ENCODE results near the gene SLC26A11.

The SLC26A11 gene

DNA sequence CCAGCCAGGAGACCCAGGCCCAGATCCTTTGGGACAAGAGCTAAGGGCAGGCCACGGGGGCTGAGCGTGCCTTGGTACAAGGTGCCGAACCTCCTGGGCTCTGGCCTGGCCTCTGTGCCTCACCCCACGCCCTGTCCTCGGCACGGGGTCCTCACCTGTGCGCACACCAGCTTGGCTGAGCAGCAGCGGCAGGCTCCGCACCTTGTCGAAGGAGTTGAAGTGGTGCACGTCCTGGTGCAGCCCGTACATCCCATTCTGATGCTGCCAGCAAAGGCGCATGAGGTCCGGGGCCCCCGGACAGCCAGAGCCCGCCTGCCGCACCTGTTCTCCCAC is 5.4 kb upstream of the SLC26A11 start:
- Histone ChIP-seq H3K79me2 (ENCODE audit: control insufficient read depth, low read length) (no peaks in the 10 kb centered on the region), H4K20me1 (ENCODE audit: control insufficient read depth, insufficient read depth, low read depth, low read length) (0 out of 2 replicates have a peak, but pooled peaks cover 1% of the 10 kb centered on the region), H3K9me2 (replicated peaks; ENCODE audit: control insufficient read depth, low read length) (no peaks in the 10 kb centered on the region), H3K27ac (ENCODE audit: low read depth, low read length) (no peak overlapping the region), H3K4me1 (ENCODE audit: control insufficient read depth, low read length) (peaks cover 15% of the 10 kb centered on the region), H3K4me2 (ENCODE audit: low read length) (no peak overlapping the region), H3K9me3 (ENCODE audit: control insufficient read depth, insufficient read depth, low read length) (no peaks in the 10 kb centered on the region), H3K27me3 (ENCODE audit: control insufficient read depth, low read length) (peaks cover 3% of the 10 kb centered on the region), H3F3A (ENCODE audit: control insufficient read depth, insufficient read depth) (no peaks in the 10 kb centered on the region), H3K36me3 (ENCODE audit: control insufficient read depth, low read length) (no peaks in the 10 kb centered on the region), H3K4me3 (ENCODE audit: low read length) (no peak overlapping the region)
- TF ChIP-seq CTCF (IDR thresholded peaks at IDR 0.05; ENCODE audit: low read depth, low read length, poor library complexity, severe bottlenecking) (no peak), EZH2phosphoT487 (IDR thresholded peaks at IDR 0.05; ENCODE audit: borderline replicate concordance, low read length) (no peak)

DNA sequence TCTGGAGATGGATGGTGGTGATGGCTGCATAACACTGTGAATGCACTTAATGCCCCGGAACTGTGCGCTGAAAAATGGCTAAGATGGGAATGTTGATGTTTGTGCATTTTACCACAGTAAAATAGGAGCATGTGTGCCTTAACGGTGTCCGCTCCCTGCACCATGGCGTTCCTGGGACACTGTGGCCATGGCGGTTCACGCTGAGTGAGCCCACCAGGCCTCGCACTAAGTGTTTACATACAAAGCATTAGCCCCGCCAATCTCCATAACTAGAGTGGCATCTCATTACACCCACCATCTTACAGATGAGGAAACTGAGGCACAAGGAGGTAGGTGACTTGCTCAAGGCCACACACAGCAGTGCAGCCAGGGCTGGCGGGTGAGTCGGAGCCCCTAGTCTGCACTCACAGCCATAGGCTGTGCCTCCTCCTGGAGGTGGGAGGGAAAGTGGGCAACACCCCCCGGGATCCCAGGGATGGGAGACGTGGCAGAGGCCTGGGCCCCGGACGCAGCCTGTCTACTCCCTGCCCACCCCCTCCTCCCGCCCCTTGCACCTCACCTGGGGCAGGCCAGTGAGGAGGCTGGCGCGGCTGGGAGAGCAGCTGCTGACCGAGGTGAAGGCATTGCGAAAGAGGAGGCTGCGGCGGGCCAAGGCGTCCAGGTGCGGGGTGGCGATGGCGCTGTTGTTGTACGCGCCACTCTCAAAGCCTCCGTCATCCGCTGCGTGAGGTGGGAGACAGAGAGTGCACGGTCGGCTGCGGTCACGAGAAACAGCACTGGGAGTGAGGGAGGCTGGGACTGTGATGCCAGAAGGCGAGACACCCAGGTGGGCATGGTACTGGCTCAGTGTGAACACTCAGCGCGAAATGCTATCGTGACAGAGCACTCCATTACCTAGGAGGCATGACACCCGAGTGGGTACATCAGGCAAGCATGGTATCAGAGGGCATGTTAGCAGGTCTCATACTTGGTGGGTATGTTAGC is 3.5 kb upstream of the SLC26A11 start:
- Histone ChIP-seq H3K9me3 (ENCODE audit: control insufficient read depth, insufficient read depth, low read length) (no peaks in the 10 kb centered on the region), H3K27ac (ENCODE audit: low read depth, low read length) (no peak overlapping the region), H3F3A (ENCODE audit: control insufficient read depth, insufficient read depth) (no peaks in the 10 kb centered on the region), H3K4me3 (ENCODE audit: low read length) (no peak overlapping the region), H3K4me1 (ENCODE audit: control insufficient read depth, low read length) (peaks cover 19% of the 10 kb centered on the region), H3K9me2 (replicated peaks; ENCODE audit: control insufficient read depth, low read length) (no peaks in the 10 kb centered on the region), H3K79me2 (ENCODE audit: control insufficient read depth, low read length) (no peaks in the 10 kb centered on the region), H3K36me3 (ENCODE audit: control insufficient read depth, low read length) (no peaks in the 10 kb centered on the region), H4K20me1 (ENCODE audit: control insufficient read depth, insufficient read depth, low read depth, low read length) (0 out of 2 replicates have a peak, but pooled peaks cover 2% of the 10 kb centered on the region), H3K4me2 (ENCODE audit: low read length) (no peak overlapping the region), H3K27me3 (ENCODE audit: control insufficient read depth, low read length) (peaks cover 17% of the 10 kb centered on the region)
- TF ChIP-seq EZH2phosphoT487 (IDR thresholded peaks at IDR 0.05; ENCODE audit: borderline replicate concordance, low read length): no peak
- TF ChIP-seq CTCF (IDR thresholded peaks at IDR 0.05; ENCODE audit: low read depth, low read length, poor library complexity, severe bottlenecking): no peak

- peaks cover 17% of the 10 kb centered on the region for H3K27me3 ChIP-seq (ENCODE audit: control insufficient read depth, low read length)
- peaks cover 19% of the 10 kb centered on the region for H3K4me1 ChIP-seq (ENCODE audit: control insufficient read depth, low read length)
- no peaks in the 10 kb centered on the region for H3K9me3 ChIP-seq (ENCODE audit: control insufficient read depth, insufficient read depth, low read length)
- TF ChIP-seq EZH2phosphoT487 (IDR thresholded peaks at IDR 0.05; ENCODE audit: borderline replicate concordance, low read length): no peak
- TF ChIP-seq CTCF (IDR thresholded peaks at IDR 0.05; ENCODE audit: low read depth, low read length, poor library complexity, severe bottlenecking): no peak
- H3K4me2 ChIP-seq (ENCODE audit: low read length): no peak overlapping the region
- H3K79me2 ChIP-seq (ENCODE audit: control insufficient read depth, low read length): no peaks in the 10 kb centered on the region
- no peaks in the 10 kb centered on the region for H3K36me3 ChIP-seq (ENCODE audit: control insufficient read depth, low read length)
- no peak overlapping the region for H3K27ac ChIP-seq (ENCODE audit: low read depth, low read length)
- H3K9me2 ChIP-seq (replicated peaks; ENCODE audit: control insufficient read depth, low read length): no peaks in the 10 kb centered on the region
- 0 out of 2 replicates have a peak, but pooled peaks cover 2% of the 10 kb centered on the region for H4K20me1 ChIP-seq (ENCODE audit: control insufficient read depth, insufficient read depth, low read depth, low read length)
- H3F3A ChIP-seq (ENCODE audit: control insufficient read depth, insufficient read depth): no peaks in the 10 kb centered on the region
- H3K4me3 ChIP-seq (ENCODE audit: low read length): no peak overlapping the region
Measured at GRCh38 chr17:80217703-80218362, 2.4 kb upstream of the SLC26A11 start.

Data from DOHH2 (cell line).